GM21529 (cell line): Measurements from ENCODE around the gene CLDN6.
"Not testable (repeated sequence)": the region's sequence is repeated elsewhere in the genome, so short reads cannot be mapped to it uniquely, and the experiment has no call there.

Experiments used
- ATAC-seq: cut with Tn5 transposase; IDR thresholded peaks from one replicate; pipeline ENCODE4 v1.9.1; 2021; ENCODE audit not compliant: unreplicated experiment

Gene CLDN6, protein sequence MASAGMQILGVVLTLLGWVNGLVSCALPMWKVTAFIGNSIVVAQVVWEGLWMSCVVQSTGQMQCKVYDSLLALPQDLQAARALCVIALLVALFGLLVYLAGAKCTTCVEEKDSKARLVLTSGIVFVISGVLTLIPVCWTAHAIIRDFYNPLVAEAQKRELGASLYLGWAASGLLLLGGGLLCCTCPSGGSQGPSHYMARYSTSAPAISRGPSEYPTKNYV

DNA sequence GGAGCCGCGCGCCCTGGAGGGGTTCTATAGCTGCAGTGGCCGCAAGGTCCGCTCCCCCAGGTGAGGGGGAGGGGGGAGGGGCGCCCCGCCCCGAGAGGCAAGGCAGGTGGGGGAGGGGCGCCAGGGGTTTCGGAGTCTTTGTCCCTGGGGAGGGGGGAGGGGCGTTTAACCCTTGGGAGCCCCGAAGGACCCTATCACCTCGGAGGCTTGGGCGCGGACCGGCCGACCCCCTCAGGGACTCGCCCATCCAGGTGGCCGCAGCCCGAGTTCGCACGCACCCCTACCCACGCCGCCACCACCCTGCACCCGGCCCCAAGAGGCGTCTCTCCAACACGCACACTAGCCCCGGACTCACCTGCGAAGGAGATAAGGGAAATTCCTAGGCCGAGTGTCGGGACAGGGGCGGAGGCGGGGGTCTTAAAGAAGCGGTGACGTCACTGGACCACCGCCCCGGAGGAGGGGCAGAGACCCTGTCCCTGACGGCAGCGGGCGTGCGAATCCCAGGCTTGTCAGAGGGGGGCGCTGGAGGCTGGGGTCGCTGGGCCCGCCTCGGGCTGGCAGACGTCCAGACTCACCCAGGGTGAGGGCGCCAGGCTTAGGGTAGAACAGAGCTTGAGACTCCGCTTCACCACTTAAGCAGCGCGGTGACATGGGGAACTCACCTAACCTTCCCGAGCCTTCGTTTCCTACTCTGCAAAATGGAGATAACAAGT, at the start of gene CLDN6:
Gene CLDN6, minus strand, starts transcription at position 390 of the 713 bp plus-strand sequence. CDS start 2,162 bp downstream, outside the sequence.
- no peak for ATAC-seq

DNA sequence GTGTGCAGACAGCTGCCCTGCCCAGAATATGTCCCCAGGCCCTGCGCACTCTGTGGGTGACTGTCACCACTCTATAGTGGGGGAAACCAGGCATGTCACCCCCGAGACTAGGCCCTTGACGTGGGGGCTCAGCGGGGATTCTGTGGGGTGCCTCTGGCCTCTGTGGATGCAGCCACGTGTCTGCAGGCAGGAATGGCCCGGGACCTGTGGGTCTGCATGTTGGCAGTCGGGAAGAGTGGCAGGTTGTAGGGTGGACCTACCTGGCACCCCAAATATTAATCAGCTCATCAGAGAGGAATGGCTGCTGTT, 48.4 kb upstream of the CLDN6 start:
- ATAC-seq, result no peak

DNA sequence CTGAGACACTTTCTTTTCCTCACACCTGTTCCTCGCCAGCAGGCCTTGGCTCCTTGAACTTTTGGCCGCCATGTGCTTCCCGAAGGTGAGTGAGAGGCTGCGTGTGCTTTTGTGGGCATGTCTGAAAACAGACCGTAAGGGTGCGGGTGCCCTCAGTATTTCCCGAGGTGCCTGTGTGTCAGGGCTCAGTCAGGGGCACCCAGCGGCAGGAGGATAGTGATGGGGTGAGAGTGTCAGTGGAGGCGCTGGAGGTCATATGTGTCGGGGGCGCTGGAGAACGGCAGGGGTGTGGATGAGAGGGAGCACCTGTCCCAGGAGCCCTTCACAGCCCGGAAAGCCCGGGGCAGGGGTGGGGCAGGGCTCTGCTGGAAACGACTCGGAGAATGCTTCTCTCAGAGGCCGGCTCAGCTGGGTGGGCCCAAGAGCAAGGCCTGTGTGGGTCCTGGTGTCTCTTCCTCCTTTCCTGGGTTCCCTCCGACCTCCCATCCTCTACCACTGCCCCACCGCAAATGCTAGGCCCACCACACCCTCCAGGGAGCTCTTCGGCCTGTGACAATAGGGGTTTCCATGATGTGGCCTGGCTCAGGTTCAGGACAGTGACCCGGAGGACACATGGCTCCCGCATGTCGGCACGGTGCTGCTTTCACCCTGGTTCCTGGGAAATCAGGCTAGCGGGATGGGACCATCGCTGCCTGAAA, 47.9 kb upstream of the CLDN6 start:
- no peak for ATAC-seq

DNA sequence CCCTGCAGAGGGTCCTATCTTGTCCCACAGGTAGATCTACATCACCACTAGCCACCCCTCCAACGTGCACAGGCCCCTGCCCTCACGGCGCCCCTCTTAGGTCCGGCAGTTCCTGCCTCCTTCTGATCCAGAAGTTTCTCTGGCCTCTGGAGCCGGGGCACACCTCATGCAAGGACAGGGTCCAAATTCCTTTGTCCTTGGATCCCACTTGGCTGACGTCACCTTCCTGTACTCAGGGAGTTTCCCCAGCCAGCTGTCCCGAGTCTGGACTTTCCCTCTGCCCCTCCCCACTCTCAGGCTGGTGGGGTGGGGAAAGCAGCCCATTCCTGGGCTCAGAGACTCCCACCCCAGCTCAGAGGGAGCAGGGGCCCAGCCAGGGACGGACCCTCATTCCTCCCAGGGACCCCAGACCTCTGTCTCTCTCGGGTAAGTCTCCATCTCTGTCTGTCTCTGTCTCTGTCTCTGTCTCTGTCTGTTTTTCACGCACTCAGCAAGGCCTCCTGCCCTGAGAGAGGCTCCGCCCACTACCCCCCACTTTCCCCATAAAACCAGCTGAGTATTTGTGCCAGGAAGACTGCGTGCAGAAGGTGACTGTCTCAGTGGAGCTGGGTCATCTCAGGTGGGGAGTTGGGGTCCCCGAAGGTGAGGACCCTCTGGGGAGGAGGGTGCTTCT, 47.2 kb upstream of the CLDN6 start, which contains the start of gene IL32:
Gene IL32, plus strand, starts transcription at position 572 of the 673 bp plus-strand sequence. CDS start 172 bp downstream, outside the sequence.
- no peak for ATAC-seq

DNA sequence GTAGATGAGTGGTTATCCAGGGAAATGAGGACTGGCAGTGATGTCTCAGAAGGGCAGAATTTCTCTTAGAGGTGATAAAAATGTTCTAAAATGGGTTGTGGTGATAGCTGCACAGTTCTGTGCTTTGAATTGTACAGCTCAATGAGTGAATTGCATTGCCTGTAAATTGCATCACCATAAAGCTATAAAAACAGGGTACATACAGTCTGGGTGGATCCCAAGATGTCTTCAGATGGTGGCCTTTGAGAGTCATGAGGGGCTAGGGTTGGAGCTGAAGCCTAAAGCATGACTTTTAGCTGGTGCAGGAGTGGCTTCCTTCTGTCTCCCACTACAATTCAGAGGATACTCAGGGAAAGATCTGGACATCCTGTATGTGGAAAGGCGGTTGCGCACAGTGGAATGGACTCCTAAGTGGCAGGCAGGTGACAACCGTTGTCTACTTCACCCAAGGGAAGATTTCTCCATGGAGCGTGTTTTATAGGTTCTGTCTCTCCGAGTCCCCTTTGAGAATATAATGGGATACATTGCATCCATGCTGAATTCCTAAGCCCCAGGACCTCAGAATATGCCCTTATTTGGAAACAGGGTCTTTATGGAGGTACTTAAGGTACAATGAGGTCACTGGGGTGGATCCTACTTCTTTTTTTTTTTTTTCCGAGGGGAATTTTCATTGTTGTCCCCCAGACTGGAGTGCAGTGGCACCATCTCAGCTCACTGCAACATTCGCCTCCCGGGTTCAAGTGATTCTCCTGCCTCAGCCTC, 45.8 kb upstream of the CLDN6 start:
- no peak for ATAC-seq

DNA sequence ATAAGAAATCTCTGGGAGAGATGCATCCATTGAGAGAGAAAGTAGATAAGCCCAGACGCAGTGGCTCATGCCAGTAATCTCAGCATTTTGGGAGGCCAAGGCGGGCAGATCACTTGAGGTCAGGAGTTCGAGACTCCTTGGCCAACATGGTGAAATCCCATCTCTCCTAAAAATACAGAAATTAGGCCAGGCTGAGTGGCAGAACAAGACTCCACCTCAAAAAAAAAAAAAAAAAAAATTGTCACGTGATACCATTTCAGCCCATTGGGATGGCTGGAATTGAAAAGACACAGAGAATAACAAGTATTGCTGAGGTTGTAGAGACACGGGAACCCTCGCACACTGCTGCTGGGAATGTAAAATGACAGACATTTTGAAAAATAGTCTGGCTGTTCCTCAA, 44.6 kb upstream of the CLDN6 start:
- no peak for ATAC-seq

DNA sequence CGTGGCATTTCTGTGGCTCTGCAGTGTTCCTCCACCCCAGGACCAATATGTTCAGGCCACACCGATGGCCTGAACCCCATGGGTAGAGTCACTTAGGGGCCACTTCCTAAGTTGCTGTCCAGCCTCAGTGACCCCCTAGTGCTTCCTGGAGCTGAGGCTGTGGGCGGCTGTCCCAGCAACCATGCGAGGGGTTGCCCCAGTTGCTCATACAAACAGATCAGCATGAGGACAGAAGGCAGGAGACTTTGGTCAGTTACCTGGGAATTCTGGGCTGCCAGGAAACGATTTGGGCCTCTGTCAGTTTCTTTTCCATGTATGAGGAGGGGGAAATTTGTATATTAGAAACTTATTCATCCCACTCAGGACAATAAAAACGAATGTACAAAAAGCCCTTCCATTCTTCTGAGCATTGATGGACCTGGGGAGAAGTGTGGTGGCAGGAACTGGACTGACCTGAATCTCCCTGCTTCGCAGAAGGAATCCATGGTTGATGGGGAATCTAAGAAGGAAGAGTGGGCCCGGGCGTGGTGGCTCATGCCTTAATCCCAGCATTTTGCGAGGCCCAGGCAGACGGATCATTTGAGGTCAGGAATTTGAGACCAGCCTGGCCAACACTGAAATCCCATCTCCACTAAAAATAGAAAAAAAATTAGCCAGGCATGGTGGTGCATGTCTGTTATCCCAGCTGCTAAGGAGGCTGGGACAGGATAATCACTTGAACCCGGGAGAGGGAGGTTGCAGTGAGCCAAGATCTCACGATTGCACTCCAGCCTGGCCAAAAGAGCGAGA, 42.5 kb upstream of the CLDN6 start:
- ATAC-seq, result no peak

DNA sequence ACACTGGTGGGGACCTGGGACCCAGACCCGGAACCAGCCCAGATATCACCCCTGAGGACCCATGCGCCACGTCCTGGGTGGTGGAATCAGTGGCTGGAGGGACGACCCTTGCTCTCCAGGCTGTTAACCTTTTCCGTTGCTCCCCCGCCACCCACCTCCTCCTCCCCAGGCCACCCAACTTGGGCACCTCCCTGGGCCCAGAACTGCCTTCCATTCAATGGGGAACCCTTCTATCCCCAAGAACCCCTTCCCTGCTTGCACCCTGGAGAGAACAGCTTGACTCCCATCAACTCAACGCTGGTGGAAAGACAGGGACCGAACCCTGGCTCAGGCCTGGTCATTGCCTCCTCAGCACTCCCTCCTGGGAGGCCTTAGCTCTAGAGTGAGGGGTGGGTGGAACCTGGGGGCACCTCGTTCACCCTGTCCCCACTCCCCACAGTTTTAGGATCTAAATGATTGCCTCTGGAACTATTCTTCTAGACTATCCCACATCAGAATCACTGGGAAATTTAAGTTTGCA, 41.8 kb upstream of the CLDN6 start:
- ATAC-seq, result no peak

DNA sequence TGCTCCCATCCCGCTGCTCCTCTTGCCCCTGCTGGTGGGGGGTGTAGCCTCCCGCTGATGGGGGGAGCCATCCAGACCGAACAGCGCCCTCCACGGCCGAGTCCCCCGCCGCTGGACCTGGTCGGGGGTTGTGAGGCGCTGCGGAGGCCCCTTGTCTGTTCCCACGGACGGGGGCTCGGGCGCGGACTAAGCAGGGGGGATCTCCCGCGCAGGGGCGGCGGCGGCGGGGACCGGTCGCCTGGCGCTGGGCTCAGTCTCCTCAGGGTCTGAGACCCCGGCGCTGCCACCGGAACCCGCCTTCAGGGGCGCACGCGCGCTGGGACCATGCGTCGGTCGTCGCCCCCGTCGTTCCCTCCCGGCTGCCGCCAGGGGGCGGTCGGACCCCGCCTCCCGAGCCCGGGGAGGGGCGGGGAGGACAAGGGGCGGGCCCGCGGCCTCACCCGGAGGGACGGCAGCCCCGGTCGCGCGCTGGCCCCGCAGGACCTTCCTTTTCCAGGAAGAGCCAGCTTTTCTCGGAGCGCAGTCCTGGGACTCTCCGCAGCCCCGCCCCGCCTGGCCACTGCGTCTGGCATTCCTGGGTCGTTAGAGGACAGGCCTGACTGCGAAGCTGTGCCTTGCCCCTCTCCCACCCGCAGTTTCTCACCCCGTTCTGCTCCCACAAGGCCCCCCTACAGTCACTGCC, 41.2 kb upstream of the CLDN6 start:
- peak; percentile 79 for ATAC-seq

DNA sequence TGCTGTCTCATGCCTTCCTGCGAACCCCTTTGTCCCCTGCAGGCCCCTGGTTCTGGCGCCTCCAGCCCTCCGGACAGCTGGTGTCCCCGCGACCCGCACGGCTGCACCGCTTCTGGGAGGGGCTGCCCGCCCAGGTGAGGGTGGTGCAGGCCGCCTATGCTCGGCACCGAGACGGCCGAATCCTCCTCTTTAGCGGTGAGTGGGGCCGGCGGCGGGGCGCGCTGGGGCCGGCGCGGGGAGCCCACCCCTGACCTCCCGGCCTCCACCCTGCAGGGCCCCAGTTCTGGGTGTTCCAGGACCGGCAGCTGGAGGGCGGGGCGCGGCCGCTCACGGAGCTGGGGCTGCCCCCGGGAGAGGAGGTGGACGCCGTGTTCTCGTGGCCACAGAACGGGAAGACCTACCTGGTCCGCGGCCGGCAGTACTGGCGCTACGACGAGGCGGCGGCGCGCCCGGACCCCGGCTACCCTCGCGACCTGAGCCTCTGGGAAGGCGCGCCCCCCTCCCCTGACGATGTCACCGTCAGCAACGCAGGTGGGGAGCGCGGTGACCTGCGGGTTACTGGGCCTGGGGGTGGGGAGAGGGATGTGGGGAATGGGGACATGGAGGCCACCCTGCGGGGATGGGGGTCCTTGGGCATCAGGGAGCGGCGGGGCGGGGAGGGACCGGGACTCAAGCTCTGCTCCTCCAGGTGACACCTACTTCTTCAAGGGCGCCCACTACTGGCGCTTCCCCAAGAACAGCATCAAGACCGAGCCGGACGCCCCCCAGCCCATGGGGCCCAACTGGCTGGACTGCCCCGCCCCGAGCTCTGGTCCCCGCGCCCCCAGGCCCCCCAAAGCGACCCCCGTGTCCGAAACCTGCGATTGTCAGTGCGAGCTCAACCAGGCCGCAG, 40.4 kb upstream of the CLDN6 start:
- no peak for ATAC-seq

DNA sequence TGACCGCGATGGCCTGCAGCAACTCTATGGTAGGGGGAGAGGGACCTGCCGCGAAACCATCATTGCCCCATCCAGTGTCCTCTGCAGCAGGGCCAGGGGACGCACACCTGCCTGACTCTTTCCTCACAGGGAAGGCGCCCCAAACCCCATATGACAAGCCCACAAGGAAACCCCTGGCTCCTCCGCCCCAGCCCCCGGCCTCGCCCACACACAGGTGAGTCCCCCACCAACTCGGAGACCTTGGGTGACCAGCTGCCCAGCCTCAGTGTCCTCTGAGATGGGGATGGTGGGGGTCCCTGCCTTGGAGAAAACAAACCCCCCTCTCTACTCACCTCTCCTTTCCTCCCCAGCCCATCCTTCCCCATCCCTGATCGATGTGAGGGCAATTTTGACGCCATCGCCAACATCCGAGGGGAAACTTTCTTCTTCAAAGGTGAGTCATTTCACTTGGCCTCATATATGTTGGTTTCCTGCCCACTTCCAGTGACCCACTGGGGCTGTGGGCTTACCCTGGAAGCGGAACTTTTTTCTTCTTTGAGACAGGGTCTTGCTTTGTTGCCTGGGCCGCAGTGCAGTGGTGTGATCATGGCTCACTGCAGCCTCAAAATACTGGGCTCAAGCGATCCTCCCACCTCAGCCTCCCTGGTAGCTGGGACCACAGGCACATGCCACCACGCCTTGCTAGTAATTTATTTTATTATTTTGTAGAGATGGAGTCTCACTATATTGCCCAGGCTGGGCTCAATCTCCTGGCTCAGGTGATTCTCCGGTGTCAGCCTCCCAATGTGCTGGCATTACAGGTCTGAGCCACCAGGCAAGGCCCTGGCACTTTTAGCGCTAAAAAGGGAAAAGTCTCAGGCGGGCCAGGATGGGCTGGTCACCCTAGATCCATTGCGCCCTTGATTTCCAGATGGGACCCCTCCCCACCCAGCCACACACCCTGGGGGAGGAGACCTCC, 39.5 kb upstream of the CLDN6 start:
- ATAC-seq, result no peak

DNA sequence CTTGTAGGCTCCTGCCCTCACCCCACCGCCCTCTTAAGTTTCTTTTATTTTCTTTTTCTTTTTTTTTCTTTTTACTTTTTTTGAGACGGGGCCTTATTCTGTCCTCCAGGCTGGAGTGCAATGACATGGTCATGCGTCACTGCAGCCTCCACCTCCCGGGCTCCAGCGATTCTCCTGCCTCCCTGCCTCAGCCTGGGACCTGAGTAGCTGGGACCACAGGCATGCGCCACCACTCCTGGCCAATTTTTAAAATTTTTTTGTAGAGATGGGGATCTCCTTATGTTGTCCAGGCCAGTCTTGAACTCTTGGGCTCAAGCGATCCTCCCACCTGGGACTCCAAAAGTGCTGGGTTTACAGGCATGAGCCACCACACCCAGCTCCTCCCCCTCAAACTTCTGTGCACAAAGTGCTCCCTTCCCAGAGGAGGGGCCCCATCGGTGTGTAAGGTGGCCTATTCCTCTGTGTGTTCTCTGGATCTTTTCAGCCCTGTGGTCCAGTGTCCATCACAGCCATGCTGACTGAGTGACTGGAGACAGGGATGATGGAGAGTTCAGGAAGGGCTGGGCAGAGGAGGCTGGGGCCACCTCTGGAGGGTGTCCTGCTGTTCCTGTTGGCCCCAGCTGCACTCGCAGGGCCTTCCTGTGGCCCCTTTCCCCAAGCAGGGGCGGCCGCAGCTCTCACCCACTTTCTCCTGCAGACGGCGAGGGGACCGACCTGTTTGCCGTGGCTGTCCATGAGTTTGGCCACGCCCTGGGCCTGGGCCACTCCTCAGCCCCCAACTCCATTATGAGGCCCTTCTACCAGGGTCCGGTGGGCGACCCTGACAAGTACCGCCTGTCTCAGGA, 38.6 kb upstream of the CLDN6 start:
- ATAC-seq, result no peak

DNA sequence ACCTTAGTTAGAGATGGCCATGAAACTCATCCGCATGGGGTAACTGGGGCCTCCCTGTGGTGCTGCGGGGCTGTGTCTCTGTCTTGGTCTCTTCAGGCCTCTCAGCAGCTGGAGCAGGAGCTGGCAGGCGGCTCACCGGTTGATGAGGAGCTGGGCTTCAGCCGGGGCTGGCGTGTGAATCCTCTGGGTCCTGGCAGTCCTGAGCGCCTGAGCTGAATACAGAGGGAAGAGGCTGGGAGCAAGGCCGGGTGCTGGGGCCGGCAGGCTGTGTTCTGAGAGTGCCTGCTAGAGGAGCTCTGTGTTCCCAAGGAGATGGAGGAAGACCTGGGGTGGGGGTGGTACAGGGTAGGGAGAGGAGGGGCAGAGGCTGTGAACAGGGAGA, 37.7 kb upstream of the CLDN6 start:
- not testable (repeated sequence) for ATAC-seq

DNA sequence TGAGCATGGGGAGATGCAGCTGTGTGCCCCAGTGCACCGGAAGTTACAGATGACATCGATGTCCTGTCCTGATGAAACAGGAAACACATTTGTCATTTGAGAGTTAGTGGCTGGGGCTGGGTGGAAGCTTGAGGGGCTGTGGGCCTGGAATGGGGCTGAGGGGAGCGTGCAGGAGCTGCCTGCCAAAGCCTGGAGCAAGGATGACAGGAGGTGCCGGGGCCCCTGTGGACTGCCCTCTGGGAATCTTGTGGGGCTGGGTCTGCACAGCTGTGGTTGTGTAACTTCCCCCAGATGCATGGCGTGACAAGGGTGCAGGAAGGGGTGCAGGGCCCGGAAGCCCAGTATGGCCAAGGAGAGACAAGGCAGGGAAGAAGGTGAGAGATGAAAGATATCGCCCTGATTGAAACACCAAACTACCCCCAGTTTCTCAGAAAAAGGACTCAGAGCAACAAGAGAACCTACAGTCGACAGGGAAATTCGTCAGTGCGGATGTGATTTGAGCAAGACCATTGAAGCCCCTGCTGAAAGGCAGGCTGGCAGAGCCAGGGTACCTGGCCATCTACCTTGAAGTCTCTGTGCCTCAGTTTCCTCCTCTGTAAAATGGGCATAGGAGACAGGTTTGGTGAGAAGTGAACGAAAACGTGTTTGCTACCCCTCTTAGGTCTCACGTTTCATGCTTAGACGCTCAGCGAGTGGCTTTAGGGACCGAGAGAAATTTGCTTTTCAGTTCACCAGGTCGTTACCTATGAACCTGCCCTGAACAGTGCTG, 37.2 kb upstream of the CLDN6 start:
- ATAC-seq, result no peak

DNA sequence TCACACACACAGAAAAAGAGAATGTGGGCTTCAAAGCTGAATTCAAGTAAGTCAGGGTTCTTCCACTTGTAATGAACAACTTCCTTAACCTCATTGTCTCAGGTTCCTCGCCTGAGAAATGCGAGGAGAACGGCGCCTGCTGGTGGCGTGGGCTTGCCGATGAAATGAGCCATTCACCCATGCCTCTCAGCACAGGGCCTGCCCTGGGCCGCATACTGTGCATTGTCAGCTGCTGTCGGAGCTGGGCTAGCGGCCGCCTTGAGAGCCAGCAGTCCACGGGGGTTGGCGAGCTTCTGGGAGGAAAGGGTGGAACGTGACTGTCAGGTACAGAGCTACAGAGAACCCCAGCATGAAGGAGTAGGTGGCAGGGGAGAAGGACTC, 35.3 kb upstream of the CLDN6 start:
- not testable (repeated sequence) for ATAC-seq
